Transverse colon (tissue), 3 donors: ENCODE measurements around the gene KRTAP20-3.

Experiments
- POLR2A ChIP-seq: fragments of 450-650 bp; IDR thresholded peaks from one replicate; pipeline ENCODE4 v1.6.1; 2016; ENCODE audit warnings: antibody characterized with exemption, mild to moderate bottlenecking, moderate library complexity
- TF ChIP-seq, protein P1 (sequence below), 5 experiments: fragments of 200-600 bp in 3 of 5; fragments of 450-650 bp in 2 of 5; sonication (generic) in 3 of 5; IDR thresholded peaks; 1 replicate in 2 of 5; 2 replicates in 3 of 5; pipeline ENCODE4 v1.5.1; 2016 to 2017; ENCODE audit warnings: antibody characterized with exemption in 5 of 5, inconsistent platforms in 3 of 5, mild to moderate bottlenecking in 2 of 5, moderate library complexity in 1 of 5

- TF ChIP-seq, protein P1, sequence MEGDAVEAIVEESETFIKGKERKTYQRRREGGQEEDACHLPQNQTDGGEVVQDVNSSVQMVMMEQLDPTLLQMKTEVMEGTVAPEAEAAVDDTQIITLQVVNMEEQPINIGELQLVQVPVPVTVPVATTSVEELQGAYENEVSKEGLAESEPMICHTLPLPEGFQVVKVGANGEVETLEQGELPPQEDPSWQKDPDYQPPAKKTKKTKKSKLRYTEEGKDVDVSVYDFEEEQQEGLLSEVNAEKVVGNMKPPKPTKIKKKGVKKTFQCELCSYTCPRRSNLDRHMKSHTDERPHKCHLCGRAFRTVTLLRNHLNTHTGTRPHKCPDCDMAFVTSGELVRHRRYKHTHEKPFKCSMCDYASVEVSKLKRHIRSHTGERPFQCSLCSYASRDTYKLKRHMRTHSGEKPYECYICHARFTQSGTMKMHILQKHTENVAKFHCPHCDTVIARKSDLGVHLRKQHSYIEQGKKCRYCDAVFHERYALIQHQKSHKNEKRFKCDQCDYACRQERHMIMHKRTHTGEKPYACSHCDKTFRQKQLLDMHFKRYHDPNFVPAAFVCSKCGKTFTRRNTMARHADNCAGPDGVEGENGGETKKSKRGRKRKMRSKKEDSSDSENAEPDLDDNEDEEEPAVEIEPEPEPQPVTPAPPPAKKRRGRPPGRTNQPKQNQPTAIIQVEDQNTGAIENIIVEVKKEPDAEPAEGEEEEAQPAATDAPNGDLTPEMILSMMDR (IDR thresholded peaks at IDR 0.05), result no peak
- no peak for TF ChIP-seq POLR2A
Measured at GRCh38 chr21:30684506-30684905, 41.8 kb downstream of the KRTAP20-3 start.
